GM19324 (cell line): ENCODE results near the gene ABCD4.
"Not testable (repeated sequence)": the region's sequence is repeated elsewhere in the genome, so short reads cannot be mapped to it uniquely, and the experiment has no call there.

Experiments
- ATAC-seq: cut with Tn5 transposase; IDR thresholded peaks from one replicate; pipeline ENCODE4 v1.9.1; 2021; ENCODE audit warnings: mild to moderate bottlenecking, moderate library complexity; ENCODE audit not compliant: unreplicated experiment, low FRiP score

The ABCD4 gene

DNA sequence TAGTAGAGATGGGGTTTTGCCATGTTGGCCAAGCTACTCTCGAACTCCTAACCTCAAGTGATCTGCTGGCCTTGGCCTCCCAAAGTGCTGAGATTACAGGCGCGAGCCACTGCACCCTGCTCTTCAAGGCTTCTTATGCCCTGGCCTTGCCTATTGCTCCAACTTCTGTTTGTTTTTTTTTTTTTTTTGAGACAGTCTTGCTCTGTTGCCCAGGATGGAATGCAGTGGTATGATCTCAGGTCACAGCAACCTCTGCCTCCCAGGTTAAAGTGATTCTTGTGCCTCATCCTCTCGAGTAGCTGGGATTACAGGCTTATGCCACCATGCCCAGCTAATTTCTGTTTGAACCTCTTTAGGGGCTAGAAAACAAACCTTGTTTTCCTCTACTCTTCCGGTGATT, 6.0 kb upstream of the ABCD4 start:
- no peak for ATAC-seq

DNA sequence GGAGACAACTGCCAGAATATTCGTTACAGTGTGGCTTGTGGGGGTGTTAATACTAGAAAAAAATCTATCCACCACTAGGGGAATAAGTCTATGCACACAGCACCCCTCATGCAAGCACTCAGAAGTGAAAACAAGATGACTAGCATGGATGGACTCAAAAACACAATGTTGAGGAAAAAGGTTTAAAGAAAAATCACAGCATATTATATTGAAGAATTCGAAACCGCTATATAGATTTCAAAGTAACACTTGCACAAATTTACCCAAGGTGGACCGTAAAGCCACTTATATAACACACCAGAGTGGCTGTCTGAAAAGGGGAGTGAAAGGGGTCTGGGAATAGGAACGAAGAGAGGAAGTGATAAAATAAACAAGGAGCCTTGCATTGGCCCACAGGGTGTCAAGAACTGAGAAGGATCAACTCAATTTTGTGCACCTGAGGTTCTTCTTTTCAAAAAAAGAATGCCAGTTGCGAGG, 544 bp downstream of the ABCD4 start:
- peak; percentile 20 for ATAC-seq

DNA sequence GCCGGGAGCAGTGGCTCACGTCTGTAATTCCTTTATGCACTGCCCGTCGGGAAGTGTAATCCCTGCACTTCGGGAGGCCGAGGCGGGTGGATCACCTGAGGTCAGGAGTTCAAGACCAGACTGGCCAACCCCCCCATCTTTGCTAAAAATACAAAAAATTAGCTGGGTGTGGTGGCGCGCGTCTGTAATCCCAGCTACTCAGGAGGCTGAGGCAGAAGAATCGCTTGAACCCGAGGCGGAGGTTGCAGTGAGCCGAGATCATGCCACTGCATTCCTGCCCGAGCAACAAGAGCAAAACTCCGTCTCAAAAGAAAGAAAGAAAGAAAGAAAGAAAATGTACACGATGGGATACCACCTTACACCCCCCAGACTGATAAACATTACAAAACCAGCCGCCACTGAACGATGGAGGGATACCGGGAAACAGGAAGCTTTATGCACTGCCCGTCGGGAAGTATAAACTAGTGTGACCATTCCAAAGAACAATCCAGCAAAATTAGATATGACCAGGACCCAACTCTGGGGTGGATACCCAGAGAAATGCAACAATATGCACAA, 1.1 kb downstream of the ABCD4 start:
- no peak for ATAC-seq

DNA sequence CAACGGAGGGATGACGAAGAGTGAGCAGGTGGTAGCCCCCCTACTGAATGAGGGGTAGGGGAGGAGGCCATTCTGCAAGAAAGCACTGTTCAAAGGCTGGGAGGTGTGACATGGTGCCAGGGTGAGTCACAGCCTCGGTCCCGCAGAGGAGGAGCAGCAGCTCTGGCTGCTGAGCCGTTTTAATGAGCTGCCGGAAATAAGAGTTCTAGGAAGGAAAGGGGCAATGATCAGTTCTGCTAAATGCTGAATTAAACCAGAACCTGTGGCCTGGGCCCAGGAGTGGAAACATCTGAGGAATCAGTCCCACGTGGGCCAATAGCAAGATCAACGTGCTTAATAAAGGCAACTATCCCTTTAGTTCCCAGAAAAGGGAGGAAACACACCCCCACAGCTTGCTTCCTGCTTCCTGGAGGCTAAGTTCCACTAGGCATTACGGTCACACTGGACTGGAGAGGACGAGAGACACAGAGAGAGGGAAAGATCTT, 3.6 kb downstream of the ABCD4 start:
- no peak for ATAC-seq

DNA sequence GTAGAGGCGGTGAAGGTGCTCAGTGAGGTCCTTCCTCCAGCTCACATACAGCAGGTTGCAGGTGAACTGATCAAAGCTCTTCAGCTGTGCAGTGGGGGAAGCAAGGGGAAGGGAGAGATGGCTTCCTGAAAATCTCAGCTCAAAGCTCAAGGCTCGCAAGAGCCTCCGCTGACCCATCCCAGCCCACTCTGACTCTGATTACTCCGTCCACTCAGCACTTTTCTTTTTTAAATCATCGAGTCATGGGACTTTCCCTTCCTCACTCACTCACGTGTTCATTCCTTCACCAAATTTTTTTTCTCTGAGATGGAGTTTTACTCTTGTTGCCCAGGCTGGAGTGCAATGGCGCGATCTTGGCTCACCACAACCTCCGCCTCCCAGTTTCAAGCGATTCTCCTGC, 4.7 kb downstream of the ABCD4 start:
- ATAC-seq = no peak

DNA sequence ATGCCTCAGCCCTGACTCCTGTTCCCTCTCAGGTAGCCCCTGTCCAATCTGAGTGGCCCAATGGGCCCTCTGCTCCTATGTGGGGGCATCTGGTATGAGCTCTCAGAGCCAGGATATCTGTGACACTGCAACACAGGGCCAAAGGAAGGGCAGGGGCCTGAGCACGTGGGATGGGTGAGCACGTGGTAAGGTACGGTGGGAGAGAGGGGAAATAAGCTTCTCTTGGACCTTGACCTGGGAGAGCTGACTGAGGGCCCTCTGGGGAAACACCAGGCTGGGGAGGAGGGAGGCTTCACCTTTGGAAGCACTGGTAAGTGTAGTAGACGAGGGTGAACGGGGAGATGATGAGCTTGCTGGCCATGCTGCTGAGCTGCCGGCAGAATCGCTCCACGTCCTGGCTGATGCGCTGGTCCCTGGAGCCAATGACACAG, 6.7 kb downstream of the ABCD4 start:
- ATAC-seq = no peak

DNA sequence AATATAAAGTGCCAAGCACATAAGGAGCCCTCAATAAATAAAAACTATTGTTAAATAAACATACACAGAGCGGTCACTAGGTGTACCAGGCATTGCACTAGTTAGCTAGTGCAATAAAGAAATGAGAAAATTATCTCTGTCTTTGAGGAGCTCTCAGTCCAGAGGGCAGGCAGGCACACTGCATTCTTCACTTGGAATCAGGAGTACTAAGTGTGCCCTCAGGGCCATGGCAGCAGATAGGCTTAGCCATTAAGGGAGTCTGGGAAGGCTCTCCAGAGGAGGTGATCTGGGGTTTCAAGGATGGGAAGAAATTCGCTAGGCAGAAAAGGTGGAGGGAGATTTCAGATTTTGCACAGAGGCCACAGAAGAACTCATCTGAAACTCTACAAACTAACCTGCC, 9.1 kb downstream of the ABCD4 start:
- no peak for ATAC-seq

DNA sequence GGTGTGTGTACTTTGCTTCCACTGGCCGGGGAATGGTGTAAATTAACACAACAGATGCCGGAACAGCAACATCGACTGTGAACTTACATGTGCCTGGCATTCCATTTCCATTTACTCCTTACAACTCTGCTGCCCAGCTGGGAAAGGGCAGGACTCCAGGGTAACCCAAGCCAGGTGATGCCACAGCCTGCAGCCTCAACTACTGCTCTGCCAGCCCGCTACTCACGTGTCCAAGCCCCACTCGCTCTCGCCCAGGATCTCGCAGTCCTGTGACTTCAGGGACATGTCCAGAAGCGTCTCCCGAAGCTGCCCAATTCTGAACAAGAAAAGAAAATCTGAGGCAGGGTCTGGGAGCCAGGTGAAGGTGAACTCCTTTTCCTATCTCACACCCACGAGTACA, 10.7 kb downstream of the ABCD4 start:
- ATAC-seq = no peak

DNA sequence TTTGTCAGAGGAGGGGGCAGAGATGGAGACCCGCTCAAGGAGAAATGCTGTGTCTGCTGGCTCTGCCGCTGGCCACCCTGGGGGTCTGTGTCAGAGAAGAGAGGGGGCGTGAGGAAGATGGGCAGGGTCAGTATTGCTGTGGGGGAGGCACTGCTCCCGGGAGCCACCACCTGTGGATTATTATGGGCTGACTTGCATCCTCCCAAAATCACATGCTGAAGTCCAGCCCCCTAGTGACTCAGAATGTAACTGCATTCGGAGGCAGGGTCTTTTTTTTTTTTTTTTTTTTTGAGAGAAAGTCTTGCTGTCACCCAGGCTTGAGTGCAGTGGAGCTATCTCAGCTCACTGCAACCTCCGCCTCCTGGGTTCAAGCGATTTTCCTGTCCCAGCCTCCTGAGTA, 12.3 kb downstream of the ABCD4 start:
- no peak for ATAC-seq

DNA sequence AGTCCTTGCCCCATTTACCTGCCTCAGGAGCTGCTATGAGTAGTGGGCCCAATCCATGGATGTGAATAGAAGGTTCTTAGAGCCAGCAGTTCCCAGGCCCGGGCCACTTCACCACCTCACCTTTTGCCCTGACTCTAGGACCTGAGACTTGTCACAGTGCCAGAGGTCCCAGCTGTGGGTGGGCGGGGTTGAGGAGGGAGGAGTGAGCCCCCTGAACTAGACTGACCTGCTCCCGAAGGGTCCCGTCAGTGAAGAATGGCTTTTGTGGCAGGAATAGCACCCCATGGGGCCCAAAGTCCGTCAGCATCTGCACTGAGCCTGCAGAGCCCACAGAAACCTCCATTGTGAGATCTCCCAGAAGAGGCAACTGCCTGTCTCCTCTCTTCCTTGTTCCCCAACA, 12.9 kb downstream of the ABCD4 start:
- ATAC-seq = no peak

DNA sequence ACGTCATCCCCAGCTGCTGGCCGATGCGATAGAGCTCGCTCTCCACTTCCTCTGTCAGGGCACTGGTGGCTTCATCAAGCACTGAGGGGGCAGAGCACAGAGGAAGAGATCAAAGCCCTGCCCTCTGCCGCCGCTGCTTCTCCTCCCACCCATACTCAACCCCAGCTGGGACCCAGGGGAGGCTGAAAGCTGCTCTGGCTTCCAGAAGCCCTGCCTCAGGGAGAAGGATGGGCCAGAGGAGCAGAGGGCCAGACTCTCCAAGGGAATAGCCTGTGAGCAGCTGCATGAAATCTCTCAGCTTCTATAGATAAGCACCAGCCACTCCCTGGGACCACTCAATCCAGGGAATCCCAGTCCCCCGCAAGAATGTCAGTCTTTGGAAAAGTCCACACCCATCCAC, 16.0 kb downstream of the ABCD4 start:
- ATAC-seq = no peak

DNA sequence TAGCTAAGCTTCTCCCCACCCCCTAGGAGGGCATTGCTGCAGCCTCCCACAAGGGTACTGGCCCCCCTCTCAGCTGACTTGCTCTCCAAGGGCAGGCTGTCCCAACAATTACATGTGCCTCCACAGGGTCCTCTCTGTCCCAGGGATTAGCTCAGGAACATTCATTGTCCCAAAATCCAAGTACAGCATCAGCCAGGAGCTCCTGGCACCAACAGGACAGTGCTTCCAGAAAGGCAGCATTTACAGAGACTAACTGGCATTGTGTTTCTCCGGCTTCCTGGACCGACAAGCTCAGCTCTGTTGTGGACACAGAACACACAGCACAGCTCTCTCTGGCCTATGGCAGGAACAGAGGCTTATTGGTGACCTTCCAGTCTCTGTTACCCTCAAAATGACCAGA, 21.7 kb downstream of the ABCD4 start:
- no peak for ATAC-seq

DNA sequence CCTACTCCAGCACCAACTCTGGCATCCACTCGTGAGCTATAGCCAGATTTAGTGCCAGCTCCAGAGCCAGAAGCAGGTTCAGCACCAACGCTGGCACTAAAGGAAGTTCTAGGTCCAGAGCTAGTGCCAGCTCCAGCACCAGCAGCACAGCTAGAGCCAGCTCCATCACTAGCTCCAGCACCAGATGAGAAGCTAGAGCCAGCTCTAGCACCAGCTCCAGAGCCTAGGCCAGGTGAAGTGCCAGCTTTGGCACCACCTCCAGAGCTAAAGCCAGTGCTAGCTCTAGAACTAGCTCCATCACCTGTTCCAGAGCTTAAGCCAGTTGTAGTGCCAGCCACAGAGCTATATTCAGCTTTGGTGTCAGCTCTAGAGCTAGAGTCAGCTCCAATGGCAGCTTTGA, 24.7 kb downstream of the ABCD4 start:
- no peak for ATAC-seq

DNA sequence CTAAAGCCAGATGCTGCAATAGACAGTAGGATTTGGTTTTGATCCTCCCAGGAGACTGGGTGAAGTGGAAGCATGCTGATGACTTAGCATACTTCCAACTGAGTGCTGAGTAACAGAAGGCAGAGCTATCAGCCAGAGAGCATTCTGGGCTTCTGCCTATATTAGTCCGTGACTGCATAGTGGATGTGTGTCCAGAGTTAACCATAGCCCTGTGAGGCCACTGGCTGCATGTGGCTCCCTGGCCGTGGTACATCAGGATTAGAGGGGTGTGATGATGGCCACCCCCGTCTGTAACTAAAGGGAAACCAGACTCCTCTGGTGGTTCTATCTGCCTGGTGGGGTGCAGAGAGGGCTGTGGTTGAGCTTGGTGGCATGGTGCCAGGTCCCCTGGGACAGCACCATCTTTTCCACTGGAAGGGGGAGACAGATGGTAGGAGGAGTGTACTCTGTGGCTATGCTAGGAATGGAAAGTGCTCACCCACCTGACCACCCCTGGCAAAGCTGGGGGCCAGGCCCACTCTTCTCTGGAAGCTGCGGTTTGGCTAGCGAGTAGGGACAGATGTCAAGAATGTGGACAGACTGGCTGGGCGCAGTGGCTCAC, 27.4 kb downstream of the ABCD4 start:
- ATAC-seq = no peak

DNA sequence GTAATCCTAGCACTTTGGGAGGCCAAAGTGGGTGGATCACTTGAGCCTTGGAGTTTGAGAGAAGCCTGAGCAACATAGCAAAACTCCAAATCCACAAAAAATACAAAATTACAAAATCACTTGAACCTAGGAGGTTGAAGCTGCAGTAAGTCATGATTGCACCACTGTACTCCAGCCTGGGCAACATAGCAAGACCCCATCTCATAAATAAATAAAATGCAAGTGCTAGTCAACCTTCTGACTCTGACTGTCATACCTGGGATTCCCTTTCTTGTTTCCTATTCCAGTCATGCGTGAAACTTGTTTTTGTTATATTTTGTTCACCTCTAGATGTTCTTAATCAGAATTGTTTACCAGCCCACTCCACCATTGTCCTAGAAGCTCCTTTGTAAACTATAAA, 31.4 kb downstream of the ABCD4 start:
- ATAC-seq = no peak

DNA sequence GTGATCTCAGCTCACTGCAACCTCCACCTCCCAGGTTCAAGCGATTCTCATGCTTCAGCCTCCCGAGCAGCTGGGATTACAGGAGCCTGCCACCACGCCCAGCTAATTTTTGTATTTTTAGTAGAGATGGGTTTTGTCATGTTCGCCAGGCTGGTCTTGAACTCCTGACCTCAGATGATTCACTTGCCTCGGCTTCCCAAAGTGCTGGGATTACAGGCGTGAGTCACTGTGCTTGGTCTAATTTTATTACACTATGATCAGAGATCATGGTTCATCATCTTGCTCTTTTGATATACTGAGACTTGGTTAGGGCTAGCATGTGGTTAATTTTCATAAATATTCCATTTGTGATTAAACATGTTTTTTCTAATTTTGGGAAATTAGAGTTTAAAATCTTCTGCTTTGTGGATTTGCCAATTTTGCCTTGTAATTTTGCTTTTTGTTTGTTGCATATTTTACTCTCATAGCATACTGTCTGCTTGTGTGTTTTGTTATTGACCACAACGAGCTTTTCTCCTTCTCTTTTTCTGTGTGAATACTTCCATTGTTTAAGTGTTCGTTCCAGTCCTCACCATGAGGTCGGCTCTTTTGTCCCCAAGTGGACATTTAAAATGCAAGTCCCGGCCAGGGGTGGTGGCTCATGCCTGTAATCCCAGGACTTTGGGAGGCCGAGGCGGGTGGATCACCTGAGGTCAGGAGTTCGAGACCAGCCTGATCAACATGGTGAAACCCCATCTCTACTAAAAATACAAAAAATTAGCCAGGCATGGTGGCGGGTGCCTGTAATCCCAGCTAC, 32.2 kb downstream of the ABCD4 start:
- not testable (repeated sequence) for ATAC-seq

DNA sequence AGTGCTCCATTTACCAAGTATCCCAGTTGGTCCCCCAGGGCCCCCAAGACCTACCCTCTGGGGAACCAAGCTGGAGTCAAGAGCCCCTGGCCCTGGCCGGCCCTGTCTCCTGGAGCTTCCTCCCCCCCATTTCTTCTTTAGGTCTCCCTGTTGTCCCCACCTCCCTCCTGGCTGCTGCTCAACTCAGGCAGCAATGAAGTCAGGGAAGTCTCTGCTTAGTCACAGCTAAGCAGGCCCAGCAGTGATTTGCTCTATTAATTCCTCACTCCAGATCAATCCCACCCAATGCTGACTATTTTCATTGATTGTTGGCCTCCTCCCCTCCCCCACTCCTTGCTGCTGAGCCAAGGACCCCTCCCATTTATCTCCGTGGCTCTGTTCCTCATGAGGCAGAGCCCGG, 35.1 kb downstream of the ABCD4 start:
- no peak for ATAC-seq

DNA sequence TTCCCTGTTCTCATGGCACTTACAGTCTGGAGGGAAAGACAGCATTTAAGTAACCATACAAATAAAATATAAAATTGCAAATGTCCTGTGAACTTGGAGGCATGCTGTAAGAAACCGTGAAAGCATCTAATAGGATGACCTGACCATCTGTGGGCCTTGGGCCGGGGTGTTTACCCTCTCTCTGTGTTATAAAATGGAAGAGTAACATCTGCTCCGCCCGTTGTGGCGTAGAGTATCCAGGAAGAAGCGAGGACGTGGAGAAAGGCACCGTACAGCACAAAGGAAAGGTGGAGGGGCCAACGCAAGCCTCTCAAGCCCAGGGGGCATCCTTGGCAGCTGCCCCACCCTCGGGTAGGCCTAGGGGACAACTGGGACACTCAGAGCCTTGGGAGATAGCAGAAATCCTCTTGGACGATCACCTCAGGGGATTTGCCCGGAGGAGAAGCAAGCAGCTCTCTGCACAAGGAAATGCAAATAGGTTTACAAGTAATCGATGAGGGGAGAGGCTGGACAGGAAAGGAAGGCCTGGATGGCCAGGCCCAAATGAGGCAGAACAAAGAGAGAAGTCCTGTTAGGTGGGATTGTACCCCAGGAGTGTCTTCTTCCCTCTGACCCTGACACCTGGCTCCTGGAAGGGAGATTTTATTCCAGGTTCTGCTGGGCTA, 37.3 kb downstream of the ABCD4 start:
- ATAC-seq = no peak

DNA sequence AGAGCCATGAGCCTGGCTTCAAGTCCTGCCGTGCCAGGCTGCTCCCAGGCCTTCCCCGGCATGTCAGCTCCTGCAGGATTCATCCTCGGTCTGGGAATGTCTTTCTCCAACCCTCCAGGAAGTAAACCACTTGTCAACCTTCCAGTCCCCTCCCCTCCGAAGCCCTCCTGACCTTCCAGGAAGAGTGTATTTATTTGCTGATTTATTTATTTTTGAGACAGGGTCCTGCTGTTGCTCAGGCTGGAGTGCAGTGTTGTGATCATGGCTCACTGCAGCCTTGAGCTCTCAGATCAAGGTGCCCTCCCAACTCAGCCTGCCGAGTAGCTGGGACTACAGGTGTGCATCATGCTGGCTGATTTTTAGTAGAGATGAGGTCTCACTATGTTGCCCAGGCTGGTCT, 38.8 kb downstream of the ABCD4 start:
- ATAC-seq = no peak

DNA sequence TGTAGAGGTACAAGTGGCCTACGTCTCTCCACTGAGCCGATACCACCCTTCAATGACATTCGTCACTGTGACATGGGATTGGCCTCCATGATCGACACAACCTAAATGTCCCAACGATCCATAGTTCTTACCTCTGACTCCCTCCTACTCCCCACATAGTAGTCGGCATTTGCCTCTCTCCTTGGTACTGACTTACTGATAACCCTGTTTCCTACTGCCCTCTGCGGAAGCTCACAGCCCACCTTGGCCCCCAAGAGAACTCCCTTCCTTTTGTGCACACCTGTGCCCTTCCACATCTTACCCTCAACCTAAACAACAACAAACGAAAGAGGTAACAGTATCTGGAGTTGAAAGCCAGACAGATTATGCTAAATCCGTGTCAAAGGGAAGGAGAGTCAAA, 39.6 kb downstream of the ABCD4 start:
- no peak for ATAC-seq

DNA sequence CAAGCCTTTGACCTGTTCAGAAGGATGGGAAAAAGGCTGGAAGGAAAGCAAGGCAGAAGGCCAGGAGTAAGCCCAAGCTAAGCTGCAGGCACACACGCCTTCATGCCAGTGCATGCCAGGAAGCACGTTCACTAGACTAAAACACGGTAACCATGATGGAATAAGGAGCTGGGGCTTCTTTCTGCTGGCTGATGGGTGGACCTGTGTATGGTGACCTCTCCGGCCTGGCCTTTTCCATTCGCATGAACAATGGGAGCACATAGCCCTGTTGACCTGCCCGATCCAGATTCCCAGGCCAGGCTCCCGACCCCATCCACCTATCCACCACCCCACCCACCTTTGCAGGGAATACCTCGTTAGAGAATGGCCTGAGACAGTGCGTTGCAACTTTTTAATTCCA, 40.7 kb downstream of the ABCD4 start:
- ATAC-seq = no peak
